GM12878 (cell line): ENCODE data around the gene ITGB1BP2.

ENCODE experiments used
- BRCA1 ChIP-seq: IDR thresholded peaks from 2 replicates; pipeline ENCODE4 v1.6.1; 2011; ENCODE audit warnings: low read depth, low read length, improper control_type of control experiment
- CBX3 ChIP-seq: fragments of 200-600 bp; sonication (generic); IDR thresholded peaks from 2 replicates; pipeline ENCODE4 v1.6.1; 2016; ENCODE audit warnings: low read depth, borderline replicate concordance
- CEBPB ChIP-seq, 2 experiments: fragments of 150-350 bp in 1 of 2; IDR thresholded peaks; 2 replicates each; pipeline ENCODE4 v1.6.1; 2012 to 2014; ENCODE audit warnings: low read depth in 2 of 2, low read length in 2 of 2, borderline replicate concordance in 1 of 2, inconsistent platforms in 1 of 2
- CTCF ChIP-seq, 3 experiments: IDR thresholded peaks in 2 of 3; conservative IDR thresholded peaks in 1 of 3; 2 replicates each; pipeline ENCODE4 v1.5.1; 2011; ENCODE audit warnings: low read depth in 3 of 3, low read length in 3 of 3, mild to moderate bottlenecking in 3 of 3, control low read depth in 2 of 3, moderate library complexity in 2 of 3, inconsistent platforms in 1 of 3, mixed read lengths in 1 of 3; ENCODE audit not compliant: control insufficient read depth in 2 of 3, insufficient read depth in 1 of 3; ENCODE audit errors: extremely low read depth in 1 of 3
- EP300 ChIP-seq, 2 experiments: fragments of 150-350 bp in 1 of 2; IDR thresholded peaks; 2 replicates each; pipeline ENCODE4 v1.6.1; 2011 to 2012; ENCODE audit warnings: low read depth in 2 of 2, low read length in 2 of 2, borderline replicate concordance in 1 of 2, improper control_type of control experiment in 1 of 2, inconsistent platforms in 1 of 2; ENCODE audit not compliant: control insufficient read depth in 1 of 2
- RAD51 ChIP-seq: fragments of 450-650 bp; IDR thresholded peaks from 2 replicates; pipeline ENCODE4 v1.6.1; 2016; ENCODE audit warnings: moderate library complexity, mild to moderate bottlenecking, inconsistent platforms
- SIN3A ChIP-seq: IDR thresholded peaks from 2 replicates; pipeline ENCODE4 v1.6.1; 2012; ENCODE audit warnings: low read depth, low read length, improper control_type of control experiment
- SP1 ChIP-seq: IDR thresholded peaks from one replicate; pipeline ENCODE4 v1.6.1; 2011; ENCODE audit warnings: low read depth, low read length
- TCF7 ChIP-seq: IDR thresholded peaks from 2 replicates; pipeline ENCODE4 v1.6.1; 2014; ENCODE audit warnings: antibody characterized with exemption, borderline replicate concordance
- YY1 ChIP-seq: IDR thresholded peaks from 2 replicates; pipeline ENCODE4 v1.6.1; 2011; ENCODE audit warnings: low read depth, mild to moderate bottlenecking, low read length
- ZNF592 ChIP-seq: fragments of 450-650 bp; IDR thresholded peaks from 2 replicates; pipeline ENCODE4 v1.6.1; 2017; ENCODE audit warnings: mild to moderate bottlenecking, moderate library complexity

GRCh38 chrX:71285929-71286328 lies 15.6 kb upstream of the ITGB1BP2 start:
- TF ChIP-seq CBX3 (no peak), EP300 (IDR thresholded peaks at IDR 0.05; ENCODE audit: borderline replicate concordance in 1 of 2, control insufficient read depth in 1 of 2, low read depth in 2 of 2, low read length in 2 of 2) (no peak), RAD51 (no peak), CEBPB (IDR thresholded peaks at IDR 0.05; ENCODE audit: borderline replicate concordance in 1 of 2, low read depth in 2 of 2, low read length in 2 of 2) (no peak), ZNF592 (no peak), CTCF (IDR thresholded peaks at IDR 0.05 in 2 of 3, conservative IDR thresholded peaks at IDR 0.05 in 1 of 3; ENCODE audit: control insufficient read depth in 2 of 3, extremely low read depth in 1 of 3, insufficient read depth in 1 of 3, low read depth in 3 of 3, low read length in 3 of 3) (no peak), SP1 (no peak), YY1 (no peak), SIN3A (no peak), TCF7 (no peak), BRCA1 (no peak)
